PFSK-1 (cell line): Measurements from ENCODE around the gene DCC.

ENCODE experiments used
- FOXP2 ChIP-seq: optimal IDR thresholded peaks from 2 replicates; pipeline ENCODE3; 2011; ENCODE audit warnings: borderline replicate concordance, control low read depth, inconsistent platforms; ENCODE audit not compliant: insufficient read depth; ENCODE audit errors: extremely low read length, extremely low read depth
- POLR2AphosphoS5 ChIP-seq: IDR thresholded peaks from 2 replicates; pipeline ENCODE4 v1.6.1; 2012; ENCODE audit warnings: low read depth, mild to moderate bottlenecking, control low read depth, low read length, moderate library complexity
- REST ChIP-seq, 2 experiments: IDR thresholded peaks; 2 replicates each; pipeline versions ENCODE4 v1.6.1 to v1.8.0; 2011 to 2012; ENCODE audit warnings: low read depth in 2 of 2, low read length in 2 of 2, control low read depth in 1 of 2, inconsistent platforms in 1 of 2, mild to moderate bottlenecking in 1 of 2, moderate library complexity in 1 of 2; ENCODE audit not compliant: insufficient read depth in 1 of 2
- SIN3A ChIP-seq: IDR thresholded peaks from 2 replicates; pipeline ENCODE4 v1.6.1; 2012; ENCODE audit warnings: mild to moderate bottlenecking, low read length, moderate library complexity, borderline replicate concordance; ENCODE audit not compliant: insufficient read depth
- TAF1 ChIP-seq: IDR thresholded peaks from 2 replicates; pipeline ENCODE4 v1.6.1; 2012; ENCODE audit warnings: low read length, control low read depth, borderline replicate concordance; ENCODE audit not compliant: insufficient read depth

DCC gene

GRCh38 chr18:52441794-52442193 is 101.8 kb downstream of the DCC start:
- TF ChIP-seq POLR2AphosphoS5 (no peak), REST (IDR thresholded peaks at IDR 0.05; ENCODE audit: insufficient read depth in 1 of 2, low read depth in 2 of 2, low read length in 2 of 2) (no peak), SIN3A (no peak), FOXP2 (no peak), TAF1 (no peak)

- TF ChIP-seq TAF1 (no peak), SIN3A (no peak), FOXP2 (no peak), REST (IDR thresholded peaks at IDR 0.05; ENCODE audit: insufficient read depth in 1 of 2, low read depth in 2 of 2, low read length in 2 of 2) (no peak), POLR2AphosphoS5 (no peak)
Observed at GRCh38 chr18:52442686-52443085, 102.7 kb downstream of the DCC start.

GRCh38 chr18:52451256-52451655 is 111.3 kb downstream of the DCC start:
- TF ChIP-seq REST (IDR thresholded peaks at IDR 0.05; ENCODE audit: insufficient read depth in 1 of 2, low read depth in 2 of 2, low read length in 2 of 2) (no peak), POLR2AphosphoS5 (no peak)

GRCh38 chr18:52451851-52452250 is 111.9 kb downstream of the DCC start:
- no peak for TF ChIP-seq FOXP2
- TF ChIP-seq REST (IDR thresholded peaks at IDR 0.05; ENCODE audit: insufficient read depth in 1 of 2, low read depth in 2 of 2, low read length in 2 of 2), result no peak
- no peak for TF ChIP-seq SIN3A
- no peak for TF ChIP-seq TAF1
- no peak for TF ChIP-seq POLR2AphosphoS5

GRCh38 chr18:52452427-52452826 is 112.4 kb downstream of the DCC start:
- TF ChIP-seq REST (IDR thresholded peaks at IDR 0.05; ENCODE audit: insufficient read depth in 1 of 2, low read depth in 2 of 2, low read length in 2 of 2) (no peak), POLR2AphosphoS5 (no peak), FOXP2 (no peak), SIN3A (no peak), TAF1 (no peak)
